Parathyroid adenoma (tissue), 2 donors: Measurements from ENCODE around the gene ZSCAN12.

Experiments used
- H2AFZ ChIP-seq: fragments of 300-600 bp; sonication (generic); one replicate; pipeline ENCODE4 v1.7.0; 2017; ENCODE audit warnings: antibody characterized with exemption, mild to moderate bottlenecking
- H3K27ac ChIP-seq: fragments of 300-600 bp; sonication (generic); one replicate; pipeline ENCODE4 v1.7.0; 2017
- H3K27me3 ChIP-seq: fragments of 300-600 bp; sonication (generic); one replicate; pipeline ENCODE4 v1.7.0; 2017; ENCODE audit warnings: low read length; ENCODE audit not compliant: control insufficient read depth, insufficient read depth
- H3K36me3 ChIP-seq: fragments of 300-600 bp; sonication (generic); one replicate; pipeline ENCODE4 v1.7.0; 2017; ENCODE audit warnings: low read length; ENCODE audit not compliant: control insufficient read depth, insufficient read depth
- H3K4me1 ChIP-seq: fragments of 300-600 bp; sonication (generic); one replicate; pipeline ENCODE4 v1.7.0; 2017; ENCODE audit warnings: control low read depth
- H3K4me2 ChIP-seq: fragments of 300-600 bp; sonication (generic); one replicate; pipeline ENCODE4 v1.7.0; 2017; ENCODE audit warnings: low read length
- H3K4me3 ChIP-seq: fragments of 300-600 bp; sonication (generic); one replicate; pipeline ENCODE4 v1.7.0; 2017; ENCODE audit warnings: low read depth, low read length
- H3K79me2 ChIP-seq: fragments of 300-600 bp; sonication (generic); one replicate; pipeline ENCODE4 v1.7.0; 2017; ENCODE audit warnings: control low read depth
- H3K9ac ChIP-seq: fragments of 300-600 bp; sonication (generic); one replicate; pipeline ENCODE4 v1.7.0; 2017; ENCODE audit warnings: mild to moderate bottlenecking
- H3K9me3 ChIP-seq: fragments of 300-600 bp; sonication (generic); one replicate; pipeline ENCODE4 v1.7.0; 2017; ENCODE audit warnings: low read length; ENCODE audit not compliant: control insufficient read depth
- TF ChIP-seq, protein P1 (sequence below): fragments of 300-600 bp; sonication (generic); IDR thresholded peaks from one replicate; pipeline ENCODE4 v1.7.0; 2017; ENCODE audit warnings: antibody characterized with exemption, mild to moderate bottlenecking
- donor health status: primary hyperparathyroidism.

Gene ZSCAN12

DNA sequence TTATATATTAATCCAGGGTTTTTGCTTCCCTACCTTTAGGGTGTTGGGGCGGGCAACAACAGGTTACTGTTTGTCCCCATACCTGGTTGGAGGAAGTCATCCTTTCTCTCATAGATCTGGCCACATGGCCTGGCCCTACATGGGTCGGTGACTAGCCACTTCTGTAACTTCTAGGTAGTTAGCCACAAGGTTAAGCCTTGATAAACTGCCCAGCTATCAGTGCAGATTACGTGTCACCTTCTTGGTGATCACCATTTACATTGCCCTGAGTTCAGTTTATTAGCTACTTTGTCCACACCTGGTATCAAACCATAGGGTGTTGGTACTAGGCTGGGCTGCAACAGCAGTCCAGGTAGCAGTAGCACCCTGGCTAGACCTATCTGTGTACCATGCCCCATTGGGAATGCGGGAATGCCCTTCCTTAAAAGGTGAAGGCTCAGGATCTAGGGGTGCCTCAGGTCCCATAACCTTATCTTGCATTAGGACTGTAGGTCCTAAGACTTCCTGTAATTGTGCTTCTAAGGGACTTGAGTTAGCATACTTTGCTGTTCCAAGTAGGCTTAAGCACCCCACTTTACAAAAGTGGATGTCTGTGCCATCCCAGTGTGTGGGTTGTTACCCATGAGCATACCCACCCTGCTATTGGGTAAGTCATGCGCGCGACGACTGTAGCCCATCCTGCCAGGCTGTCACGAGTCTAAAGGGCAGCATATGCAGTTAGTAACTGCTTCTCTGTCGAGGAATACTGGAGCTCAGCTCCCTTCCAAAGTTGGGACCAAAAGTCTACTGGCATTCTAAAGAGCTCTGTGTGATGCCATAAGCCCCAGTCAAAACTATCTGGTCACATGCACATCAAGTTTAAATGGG lies 44.6 kb downstream of the ZSCAN12 start:
- H3K4me3 ChIP-seq = peak overlapping the region; percentile 81
- peak overlapping the region; percentile 96 for H3K4me2 ChIP-seq

DNA sequence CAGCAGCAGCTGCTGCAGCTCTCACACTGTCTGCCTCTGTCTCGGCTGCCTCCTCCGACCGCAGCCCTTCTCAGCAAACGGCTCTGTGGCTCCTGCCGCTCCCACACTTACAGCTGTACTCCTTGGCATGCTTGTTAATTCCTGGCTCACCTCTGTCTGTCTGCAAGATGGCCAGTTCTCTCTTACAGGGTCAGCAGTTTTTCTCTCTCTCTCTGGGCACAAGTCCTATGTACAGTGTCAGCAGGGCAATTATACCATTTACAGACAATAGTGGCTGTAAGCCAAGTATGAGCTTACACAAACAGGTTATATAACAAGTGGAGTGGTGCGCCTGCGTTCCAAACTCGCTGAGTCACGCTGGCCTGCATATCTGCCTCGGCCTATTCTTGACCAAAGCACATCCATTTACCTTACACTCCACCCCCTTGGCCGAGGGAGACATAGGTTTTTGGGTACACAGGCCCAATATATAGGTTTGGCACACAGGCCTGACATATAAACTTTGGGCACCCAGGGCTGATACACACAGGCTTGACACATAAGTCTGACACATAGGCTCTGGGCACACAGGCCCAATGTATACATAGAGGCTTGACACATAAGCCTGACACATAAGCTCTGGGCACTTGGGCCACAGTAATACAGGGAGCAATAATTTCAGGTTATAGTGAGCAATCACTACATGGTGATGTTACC lies 45.4 kb downstream of the ZSCAN12 start:
- peaks cover 8% of the 10 kb centered on the region for H3K4me1 ChIP-seq
- peaks cover 2% of the 10 kb centered on the region for H3K79me2 ChIP-seq
- no peak overlapping the region for H3K4me3 ChIP-seq
- no peak overlapping the region for H2AFZ ChIP-seq
- no peaks in the 10 kb centered on the region for H3K36me3 ChIP-seq
- no peak overlapping the region for H3K4me2 ChIP-seq
- H3K9ac ChIP-seq = no peak overlapping the region
- TF ChIP-seq, protein P1, sequence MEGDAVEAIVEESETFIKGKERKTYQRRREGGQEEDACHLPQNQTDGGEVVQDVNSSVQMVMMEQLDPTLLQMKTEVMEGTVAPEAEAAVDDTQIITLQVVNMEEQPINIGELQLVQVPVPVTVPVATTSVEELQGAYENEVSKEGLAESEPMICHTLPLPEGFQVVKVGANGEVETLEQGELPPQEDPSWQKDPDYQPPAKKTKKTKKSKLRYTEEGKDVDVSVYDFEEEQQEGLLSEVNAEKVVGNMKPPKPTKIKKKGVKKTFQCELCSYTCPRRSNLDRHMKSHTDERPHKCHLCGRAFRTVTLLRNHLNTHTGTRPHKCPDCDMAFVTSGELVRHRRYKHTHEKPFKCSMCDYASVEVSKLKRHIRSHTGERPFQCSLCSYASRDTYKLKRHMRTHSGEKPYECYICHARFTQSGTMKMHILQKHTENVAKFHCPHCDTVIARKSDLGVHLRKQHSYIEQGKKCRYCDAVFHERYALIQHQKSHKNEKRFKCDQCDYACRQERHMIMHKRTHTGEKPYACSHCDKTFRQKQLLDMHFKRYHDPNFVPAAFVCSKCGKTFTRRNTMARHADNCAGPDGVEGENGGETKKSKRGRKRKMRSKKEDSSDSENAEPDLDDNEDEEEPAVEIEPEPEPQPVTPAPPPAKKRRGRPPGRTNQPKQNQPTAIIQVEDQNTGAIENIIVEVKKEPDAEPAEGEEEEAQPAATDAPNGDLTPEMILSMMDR = no peak
- H3K27ac ChIP-seq = peak overlapping the region; percentile 68
- H3K27me3 ChIP-seq = no peaks in the 10 kb centered on the region
- H3K9me3 ChIP-seq = no peaks in the 10 kb centered on the region

More for the DNA sequence above, 44.6 kb downstream of the ZSCAN12 start:
- no peak overlapping the region for H2AFZ ChIP-seq
- H3K79me2 ChIP-seq = peaks cover 2% of the 10 kb centered on the region
- peak overlapping the region; percentile 68 for H3K27ac ChIP-seq
- H3K9ac ChIP-seq = no peak overlapping the region
- TF ChIP-seq, protein P1 = no peak
- H3K9me3 ChIP-seq = no peaks in the 10 kb centered on the region
- no peaks in the 10 kb centered on the region for H3K27me3 ChIP-seq
- H3K36me3 ChIP-seq = no peaks in the 10 kb centered on the region
- peaks cover 8% of the 10 kb centered on the region for H3K4me1 ChIP-seq

DNA sequence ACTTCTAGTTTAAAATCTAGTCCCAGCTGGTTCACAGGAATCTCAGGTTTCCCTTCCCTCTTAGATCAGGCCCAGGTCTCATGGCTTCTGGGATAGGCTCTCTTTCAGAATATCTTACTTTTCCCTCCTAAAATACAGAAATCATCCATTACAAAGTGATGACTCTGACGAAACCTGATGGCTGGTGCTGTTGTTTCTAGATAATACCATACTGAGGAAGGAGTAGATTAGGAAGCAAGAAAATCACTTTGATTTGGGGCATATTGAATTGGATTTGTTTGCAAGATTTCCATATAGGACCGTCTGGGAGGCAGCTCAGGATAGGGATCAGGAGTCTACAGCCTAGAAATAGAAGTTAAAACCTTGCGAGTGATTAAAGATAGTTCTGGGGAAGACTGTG lies 46.2 kb downstream of the ZSCAN12 start:
- Histone ChIP-seq H3K4me2 (no peak overlapping the region), H3K79me2 (no peaks in the 10 kb centered on the region), H2AFZ (no peak overlapping the region), H3K9me3 (no peaks in the 10 kb centered on the region), H3K4me1 (peaks cover 8% of the 10 kb centered on the region), H3K27ac (peak overlapping the region; percentile 68), H3K4me3 (no peak overlapping the region), H3K36me3 (no peaks in the 10 kb centered on the region), H3K9ac (no peak overlapping the region), H3K27me3 (no peaks in the 10 kb centered on the region)
- TF ChIP-seq, protein P1 = no peak

DNA sequence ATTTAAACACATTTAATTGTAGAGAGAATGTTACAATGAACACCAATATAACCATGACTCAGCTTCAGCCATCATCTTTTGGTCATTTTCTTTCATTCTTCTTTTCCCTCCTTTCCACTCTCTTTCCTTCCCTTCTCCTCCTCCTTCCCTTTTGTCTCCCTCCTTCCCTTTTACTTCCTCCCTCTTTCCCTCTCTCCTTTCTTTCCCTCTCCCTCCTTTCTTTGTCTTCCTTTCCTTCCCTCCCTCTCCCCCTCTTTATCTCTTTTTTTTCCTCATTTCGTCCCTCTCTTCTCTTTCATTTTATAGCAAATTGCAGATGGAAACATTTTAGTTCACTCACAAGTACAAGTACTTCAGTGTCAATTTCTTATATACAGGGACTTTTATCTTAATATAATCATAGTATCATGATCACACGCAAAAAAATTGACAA lies 48.0 kb downstream of the ZSCAN12 start:
- Histone ChIP-seq H3K4me2 (no peak overlapping the region), H3K36me3 (no peaks in the 10 kb centered on the region), H3K27me3 (no peaks in the 10 kb centered on the region), H3K9ac (no peak overlapping the region), H3K27ac (no peak overlapping the region), H3K4me1 (peaks cover 8% of the 10 kb centered on the region), H3K4me3 (no peak overlapping the region), H2AFZ (no peak overlapping the region), H3K9me3 (no peaks in the 10 kb centered on the region), H3K79me2 (no peaks in the 10 kb centered on the region)
- TF ChIP-seq, protein P1 = no peak
